ENCODE measurements around the gene UBAP1L. TPM values are rescaled to one million over a fixed set of nuclear protein-coding genes. Genes with fewer than 3 reads are reported as not detected.

The UBAP1L gene
- total and polyA plus RNA-seq, 12 donors: 0.65 to 5.3 (median 1.6) TPM

- peaks cover 29 to 74% (median 51%) of the 10 kb centered on the region in 9 donors for H3K4me1 ChIP-seq
- 40 to 48% methylated on average over 1 of the region's 1 CpG for WGBS, 2 donors
- intact Hi-C loops (cut with DNase I): no loop called here
- H3K9me3 ChIP-seq: no peaks in the 10 kb centered on the region
- H3K4me3 ChIP-seq: no peak overlapping the region
- ATAC-seq: peak; percentile 22 to 69 (median 36)
- peak in 1 of 2 donors; percentile 72 for DNase-seq
- no peak for TF ChIP-seq CTCF (IDR thresholded peaks at IDR 0.05)
- H3K27ac ChIP-seq: peak overlapping the region; percentile 19 to 92 (median 89)
- H3K36me3 ChIP-seq: peaks cover 0 to 4% (median 0%) of the 10 kb centered on the region in 9 donors
- H3K27me3 ChIP-seq: peaks cover 0 to 42% (median 6%) of the 10 kb centered on the region in 7 donors
Observed at GRCh38 chr15:65069179-65069578, 45.8 kb downstream of the UBAP1L start.

- peak overlapping the region; percentile 41 to 92 (median 89) for H3K27ac ChIP-seq
- H3K36me3 ChIP-seq: peaks cover 0 to 4% (median 0%) of the 10 kb centered on the region in 9 donors
- 79 to 84% methylated on average over 3 of the region's 3 CpGs for WGBS, 2 donors
- intact Hi-C loops (cut with DNase I): no loop called here
- peaks cover 29 to 80% (median 52%) of the 10 kb centered on the region in 9 donors for H3K4me1 ChIP-seq
- peaks cover 0 to 42% (median 6%) of the 10 kb centered on the region in 7 donors for H3K27me3 ChIP-seq
- ATAC-seq (no peak), DNase-seq (no peak)
- no peak for TF ChIP-seq CTCF (IDR thresholded peaks at IDR 0.05)
- peak overlapping the region in 7 of 10 donors; percentile 48 to 66 (median 60) for H3K4me3 ChIP-seq
- H3K9me3 ChIP-seq: no peaks in the 10 kb centered on the region
Observed at GRCh38 chr15:65068403-65068788, 46.6 kb downstream of the UBAP1L start.

- DNase-seq (peak in 1 of 2 donors; percentile 58), ATAC-seq (peak in 3 of 8 donors; percentile 21 to 34 (median 28))
- WGBS, 2 donors: 4 to 7% methylated on average over 54 to 66 of the region's 66 CpGs
- H3K27ac ChIP-seq: peak within 1 kb of the TSS; percentile 62 to 92 (median 89)
- H3K36me3 ChIP-seq: peaks cover 0 to 4% (median 0%) of the 10 kb centered on the region in 9 donors
- peaks cover 29 to 80% (median 56%) of the 10 kb centered on the region in 9 donors for H3K4me1 ChIP-seq
- intact Hi-C loops (cut with DNase I): no loop called here
- H3K9me3 ChIP-seq: no peaks in the 10 kb centered on the region
- no peak for TF ChIP-seq CTCF (IDR thresholded peaks at IDR 0.05)
- peaks cover 0 to 42% (median 6%) of the 10 kb centered on the region in 7 donors for H3K27me3 ChIP-seq
- peak within 1 kb of the TSS; percentile 38 to 66 (median 59) for H3K4me3 ChIP-seq
Observed at GRCh38 chr15:65067645-65068402, 47.2 kb downstream of the UBAP1L start, which contains the start of gene RASL12. Gene RASL12, minus strand, starts transcription at chr15:65067991. Its CDS starts 156 bp downstream, at chr15:65067835.

- ATAC-seq (no peak), DNase-seq (no peak)
- peaks cover 0 to 4% (median 0%) of the 10 kb centered on the region in 9 donors for H3K36me3 ChIP-seq
- intact Hi-C loops (cut with DNase I): no loop called here
- WGBS, 2 donors: 18 to 25% methylated on average over 8 of the region's 8 CpGs
- TF ChIP-seq CTCF (IDR thresholded peaks at IDR 0.05): no peak
- peak overlapping the region; percentile 38 to 66 (median 59) for H3K4me3 ChIP-seq
- peaks cover 0 to 42% (median 6%) of the 10 kb centered on the region in 7 donors for H3K27me3 ChIP-seq
- peak overlapping the region; percentile 62 to 92 (median 89) for H3K27ac ChIP-seq
- peaks cover 27 to 80% (median 52%) of the 10 kb centered on the region in 9 donors for H3K4me1 ChIP-seq
- no peaks in the 10 kb centered on the region for H3K9me3 ChIP-seq
Observed at GRCh38 chr15:65067317-65067644, 47.7 kb downstream of the UBAP1L start.
